ENCODE data around the gene AURKAIP1. TPM values are rescaled to one million over a fixed set of nuclear protein-coding genes. Genes with fewer than 3 reads are reported as not detected.

The AURKAIP1 gene
- total RNA-seq, 1 donor from 2014 or later, result 102 TPM

DNA sequence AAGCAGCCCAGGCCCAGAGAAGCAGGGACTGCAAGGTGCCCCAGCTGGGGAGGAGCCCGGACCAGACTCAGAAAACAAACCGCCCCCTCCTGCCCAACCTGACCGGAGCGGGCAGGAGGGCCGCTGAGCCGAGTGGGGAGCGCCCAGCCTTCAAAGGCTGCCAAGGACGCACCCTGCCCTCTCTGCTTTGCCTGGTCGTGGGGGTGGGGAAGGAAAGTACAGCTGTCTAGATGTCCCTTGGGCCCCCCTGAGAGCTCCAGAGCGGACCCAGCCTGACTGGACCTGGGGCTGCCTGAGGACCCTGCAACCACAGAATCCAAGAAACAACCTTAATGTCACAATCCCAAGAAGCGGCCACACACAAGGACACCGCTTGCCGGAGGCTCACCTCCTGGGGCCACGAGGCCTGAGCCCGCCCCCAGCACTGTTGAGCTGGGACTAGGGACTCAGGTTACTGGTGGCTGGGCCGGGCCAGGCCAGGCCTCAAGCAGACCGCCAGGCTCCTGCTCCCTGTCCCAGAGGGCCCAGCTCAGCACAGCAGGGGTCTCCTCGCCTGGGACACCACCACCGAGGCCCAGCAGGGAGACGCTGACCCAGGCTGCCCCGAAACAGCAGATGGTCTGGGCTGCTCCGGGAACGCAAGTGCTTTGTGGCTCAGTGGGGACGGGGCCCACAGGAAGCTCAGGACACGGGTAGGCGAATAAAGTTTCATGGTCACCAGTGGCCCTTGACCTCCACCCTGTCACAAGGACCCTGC lies 27.2 kb downstream of the AURKAIP1 start:
- no peak for DNase-seq (ENCODE audit: low spot score)

GRCh38 chr1:1347026-1347595 lies 27.9 kb downstream of the AURKAIP1 start:
- no peak for DNase-seq (ENCODE audit: low spot score)

DNA sequence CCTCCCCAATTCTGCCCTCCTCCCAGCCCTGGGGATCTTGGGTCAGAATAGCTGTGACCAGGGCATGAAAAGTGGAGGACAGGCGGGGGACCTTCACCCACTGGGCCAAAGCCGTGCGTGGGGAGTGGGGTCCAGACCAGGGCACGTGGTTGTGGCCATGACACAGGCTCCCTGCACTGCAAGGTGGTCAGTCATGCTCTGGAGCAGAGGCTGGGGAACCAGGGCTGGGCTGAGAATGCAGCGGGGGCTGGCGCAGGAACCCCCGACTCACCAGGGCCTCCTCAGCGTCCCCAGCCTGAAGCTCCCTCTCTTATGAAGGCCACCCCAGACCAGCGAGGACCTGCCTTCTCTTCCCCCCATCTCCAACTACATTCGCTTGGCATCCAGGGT lies 28.5 kb downstream of the AURKAIP1 start:
- no peak for DNase-seq (ENCODE audit: low spot score)

GRCh38 chr1:1345860-1346500 lies 29.0 kb downstream of the AURKAIP1 start:
- no peak for DNase-seq (ENCODE audit: low spot score)

DNA sequence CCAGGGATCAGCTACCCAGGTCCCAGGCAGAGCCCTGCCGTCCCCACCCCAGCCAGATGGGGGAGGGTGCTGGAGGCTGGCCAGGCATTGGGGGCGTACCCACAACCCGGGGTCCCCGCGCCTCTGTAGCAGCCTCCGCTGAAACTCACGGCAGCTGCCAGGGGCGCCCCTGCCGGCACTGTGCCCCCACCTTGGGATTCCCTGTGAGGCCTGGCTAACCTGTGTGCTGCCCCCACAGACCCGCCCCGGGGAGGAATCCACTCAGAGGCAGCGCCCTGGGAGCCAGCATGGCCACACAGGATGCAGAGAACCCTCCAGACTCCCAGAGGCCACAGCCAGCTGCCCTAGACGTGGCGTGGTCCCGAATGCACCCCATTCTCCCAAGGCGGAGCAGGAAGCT lies 29.6 kb downstream of the AURKAIP1 start:
- no peak for DNase-seq (ENCODE audit: low spot score)

- DNase-seq (ENCODE audit: low spot score), result no peak
Measured at GRCh38 chr1:1344655-1345361, 30.2 kb downstream of the AURKAIP1 start.

GRCh38 chr1:1343811-1344421 lies 31.1 kb downstream of the AURKAIP1 start:
- DNase-seq (ENCODE audit: low spot score), result no peak

GRCh38 chr1:1342584-1343115 lies 32.4 kb downstream of the AURKAIP1 start:
- DNase-seq (ENCODE audit: low spot score), result no peak

- DNase-seq (ENCODE audit: low spot score), result no peak
Measured at GRCh38 chr1:1342061-1342562, 32.9 kb downstream of the AURKAIP1 start.

- DNase-seq (ENCODE audit: low spot score), result no peak
Measured at GRCh38 chr1:1341549-1342021, 33.4 kb downstream of the AURKAIP1 start.

DNA sequence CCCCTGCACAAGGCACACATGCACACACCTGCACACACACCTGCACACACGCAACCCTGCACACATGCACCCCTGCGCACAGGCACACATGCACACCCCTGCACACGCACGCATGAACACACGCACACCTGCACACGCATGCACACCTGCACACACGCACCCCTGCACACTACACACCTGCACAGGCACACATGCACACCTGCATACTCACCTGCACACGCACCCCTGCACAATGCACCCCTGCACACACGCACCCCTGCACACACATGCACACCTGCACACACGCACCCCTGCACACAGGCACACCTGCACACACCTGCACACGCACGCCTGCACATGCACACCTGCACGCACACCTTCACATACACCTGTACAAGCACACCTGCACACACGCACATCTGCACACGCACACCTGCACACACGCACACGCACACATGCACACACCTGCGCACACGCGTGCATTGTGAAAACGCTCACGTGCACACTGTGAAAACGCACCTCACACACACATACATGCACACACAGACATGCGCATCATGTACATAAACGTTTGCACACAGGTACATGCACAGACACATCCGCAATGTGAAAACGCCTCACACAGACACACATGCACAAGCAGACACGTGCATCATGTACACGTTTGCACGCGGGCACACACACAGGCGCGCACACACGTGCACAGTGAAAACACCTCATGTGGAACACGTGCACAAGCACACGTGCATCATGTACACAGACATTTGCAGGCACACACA lies 34.0 kb downstream of the AURKAIP1 start:
- DNase-seq (ENCODE audit: low spot score), result no peak

GRCh38 chr1:1340185-1340584 lies 34.8 kb downstream of the AURKAIP1 start:
- no peak for DNase-seq (ENCODE audit: low spot score)

DNA sequence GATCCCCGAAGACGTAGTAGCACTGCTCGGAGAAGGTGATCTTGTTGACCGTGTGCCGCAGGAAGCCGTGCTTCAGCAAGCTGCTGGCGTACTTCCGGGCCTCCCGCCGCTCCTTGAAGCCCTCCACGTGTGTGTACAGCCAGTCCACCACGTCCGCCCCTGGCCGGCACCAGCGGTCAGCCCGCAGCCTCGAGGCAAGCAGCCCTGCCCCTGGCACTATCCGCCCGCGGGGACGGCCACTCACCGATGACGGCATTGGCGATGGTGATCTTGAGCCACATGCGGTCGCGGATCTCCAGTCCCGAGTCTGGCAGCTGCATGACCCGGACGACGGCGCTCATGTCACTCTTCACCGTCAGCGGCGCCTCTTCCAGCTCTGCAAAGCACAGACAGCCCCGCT lies 36.7 kb downstream of the AURKAIP1 start:
- no peak for DNase-seq (ENCODE audit: low spot score)

DNA sequence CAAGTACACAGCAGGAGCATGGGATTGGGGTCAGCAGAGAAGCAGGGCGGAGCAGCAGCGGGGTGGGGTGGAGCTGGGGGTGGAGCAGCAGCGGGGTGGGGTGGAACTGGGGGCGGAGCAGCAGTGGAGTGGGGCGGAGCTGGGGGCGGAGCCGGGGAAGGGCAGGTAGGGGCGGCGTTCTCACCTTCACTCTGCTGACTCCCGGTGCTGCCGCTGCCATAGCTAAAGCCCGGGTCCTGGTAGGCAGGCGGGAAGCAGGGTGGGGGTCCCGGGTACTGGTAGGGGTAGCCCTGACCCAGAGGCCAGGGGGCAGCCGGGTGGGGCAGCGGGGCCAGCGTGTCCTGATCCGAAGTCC lies 37.2 kb downstream of the AURKAIP1 start:
- no peak for DNase-seq (ENCODE audit: low spot score)

DNA sequence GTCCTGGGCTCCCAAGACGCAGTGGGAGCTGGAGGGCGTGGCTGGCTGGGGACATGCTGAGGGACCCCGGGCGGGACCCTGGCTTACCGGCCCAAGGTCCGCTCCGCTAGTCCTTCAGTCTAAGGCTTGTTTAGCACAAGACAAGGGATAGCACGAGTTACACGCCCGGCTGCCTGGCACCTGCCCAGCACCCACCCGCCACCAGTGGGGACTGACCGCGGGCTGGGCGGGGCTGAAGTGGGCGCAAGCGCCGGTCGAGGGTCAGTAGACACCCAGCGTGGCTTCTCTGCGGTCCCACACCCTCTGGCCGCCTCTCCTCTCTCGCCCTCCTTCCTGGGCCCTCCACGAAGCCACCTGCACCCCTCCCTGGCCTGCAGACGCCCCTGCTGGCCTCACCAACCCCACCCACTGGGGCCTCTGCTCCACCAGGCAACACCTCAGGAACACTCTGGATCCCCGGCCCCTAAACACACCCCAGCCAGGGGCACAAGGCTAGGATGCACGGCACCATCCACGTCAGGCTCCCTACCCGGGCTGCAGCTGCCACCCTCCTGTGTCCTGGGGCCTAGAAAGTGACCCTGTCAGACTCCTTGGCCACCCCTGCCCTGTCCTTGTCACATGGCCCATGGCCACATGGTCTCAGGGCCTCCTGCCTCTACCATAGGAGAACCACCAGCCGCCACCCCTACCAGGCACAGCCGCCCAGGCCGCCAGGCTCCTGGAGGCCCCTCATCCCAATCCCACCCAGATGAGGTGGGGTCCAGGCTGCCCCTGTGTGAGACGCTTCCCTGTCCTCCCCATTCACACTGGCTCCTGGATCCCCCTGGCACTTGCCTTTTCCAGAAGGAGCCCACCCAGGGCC lies 37.8 kb downstream of the AURKAIP1 start:
- DNase-seq (ENCODE audit: low spot score), result no peak

GRCh38 chr1:1336446-1336845 lies 38.6 kb downstream of the AURKAIP1 start:
- no peak for DNase-seq (ENCODE audit: low spot score)

DNA sequence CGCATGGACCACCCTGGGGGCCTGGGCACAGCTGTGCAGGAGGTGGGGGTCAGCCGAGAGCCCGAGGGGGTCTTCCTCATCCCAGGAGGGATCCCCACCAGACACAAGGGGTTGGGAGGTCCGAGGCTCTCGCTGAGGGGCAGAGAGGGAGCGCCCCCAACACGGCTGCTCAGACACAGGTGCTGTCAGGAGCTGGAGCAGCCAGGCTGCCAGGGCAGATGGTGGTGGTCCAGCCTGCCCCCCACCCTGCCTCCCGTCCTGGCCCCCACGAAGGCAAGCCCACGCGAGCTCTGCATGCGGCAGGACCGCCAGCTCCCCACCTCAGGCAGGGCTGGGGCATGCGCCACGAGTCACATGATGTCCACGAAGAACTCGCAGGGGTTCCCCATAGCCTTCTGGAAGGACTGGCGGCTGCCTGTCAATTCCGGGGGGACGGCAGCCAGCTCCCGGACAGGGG lies 39.2 kb downstream of the AURKAIP1 start:
- DNase-seq (ENCODE audit: low spot score), result no peak

- DNase-seq (ENCODE audit: low spot score), result no peak
Measured at GRCh38 chr1:1335283-1335682, 39.7 kb downstream of the AURKAIP1 start.

- no peak for DNase-seq (ENCODE audit: low spot score)
Measured at GRCh38 chr1:1334835-1335234, 40.2 kb downstream of the AURKAIP1 start.

All from ureter (tissue), 1 donor.